CD14-positive monocyte (primary cell): ENCODE results near the gene TNPO1. TPM values are rescaled to one million over a fixed set of nuclear protein-coding genes. Genes with fewer than 3 reads are reported as not detected.

Experiments
- DNase-seq, 3 donors: peaks; one replicate each; pipeline ENCODE4 v3.0.0-alpha.2; 2011 to 2022
- H2AFZ ChIP-seq: 2 replicates; pipeline ENCODE4 v1.6.0; 2012; ENCODE audit warnings: mild to moderate bottlenecking, low read depth, low read length, inconsistent platforms; ENCODE audit not compliant: insufficient read depth, poor library complexity, severe bottlenecking
- H3K27ac ChIP-seq, 2 donors: 1 replicate in 1 of 2; 2 replicates in 1 of 2; pipeline ENCODE4 v1.5.1; 2012 to 2013; ENCODE audit warnings: low read length in 2 of 2, control low read depth in 1 of 2, inconsistent platforms in 1 of 2, low read depth in 1 of 2, mild to moderate bottlenecking in 1 of 2
- H3K27me3 ChIP-seq, 2 donors: one replicate each; pipeline versions ENCODE4 v1.6.0 to v1.6.1; 2011 to 2013; ENCODE audit warnings: low read length in 2 of 2; ENCODE audit not compliant: control insufficient read depth in 2 of 2, insufficient read depth in 2 of 2
- H3K36me3 ChIP-seq, 2 donors: replicated peaks in 1 of 2; 1 replicate in 1 of 2; 2 replicates in 1 of 2; pipeline versions ENCODE4 v1.5.1 to v1.6.1; 2012 to 2013; ENCODE audit warnings: low read length in 2 of 2, control low read depth in 1 of 2, inconsistent platforms in 1 of 2, mild to moderate bottlenecking in 1 of 2; ENCODE audit not compliant: insufficient read depth in 2 of 2, control insufficient read depth in 1 of 2
- H3K4me1 ChIP-seq, 2 donors: 1 replicate in 1 of 2; 2 replicates in 1 of 2; pipeline versions ENCODE4 v1.5.1 to v1.6.1; 2012 to 2013; ENCODE audit warnings: low read length in 2 of 2, control low read depth in 1 of 2, inconsistent platforms in 1 of 2, mild to moderate bottlenecking in 1 of 2, moderate library complexity in 1 of 2; ENCODE audit not compliant: insufficient read depth in 2 of 2, control insufficient read depth in 1 of 2
- H3K4me2 ChIP-seq: replicated peaks from 2 replicates; pipeline ENCODE3; 2012; ENCODE audit warnings: low read length, moderate library complexity, mild to moderate bottlenecking; ENCODE audit not compliant: poor library complexity, severe bottlenecking; ENCODE audit errors: extremely low read depth
- H3K4me3 ChIP-seq, 3 experiments: fragments of 200-600 bp in 1 of 3; sonication (generic) in 1 of 3; replicated peaks in 1 of 3; 1 replicate in 2 of 3; 2 replicates in 1 of 3; pipeline ENCODE4 v1.5.1; 2011 to 2013; ENCODE audit warnings: low read length in 3 of 3, mild to moderate bottlenecking in 3 of 3, control low read depth in 2 of 3, low read depth in 2 of 3, inconsistent platforms in 1 of 3, moderate library complexity in 1 of 3
- H3K79me2 ChIP-seq: 2 replicates; pipeline ENCODE4 v1.6.0; 2012; ENCODE audit warnings: mild to moderate bottlenecking, control low read depth, inconsistent platforms, low read length, moderate library complexity; ENCODE audit not compliant: insufficient read depth
- H3K9ac ChIP-seq: 2 replicates; pipeline ENCODE4 v1.6.0; 2017; ENCODE audit warnings: low read length, mild to moderate bottlenecking; ENCODE audit not compliant: insufficient read depth, poor library complexity, severe bottlenecking
- H3K9me3 ChIP-seq, 2 donors: replicated peaks in 1 of 2; 1 replicate in 1 of 2; 2 replicates in 1 of 2; pipeline versions ENCODE4 v1.5.1 to v1.6.1; 2012 to 2013; ENCODE audit warnings: low read length in 2 of 2, control low read depth in 1 of 2; ENCODE audit not compliant: control insufficient read depth in 1 of 2, insufficient read depth in 1 of 2
- H4K20me1 ChIP-seq: 2 replicates; pipeline ENCODE4 v1.6.0; 2012; ENCODE audit warnings: mild to moderate bottlenecking, low read length, control low read depth, moderate library complexity; ENCODE audit not compliant: insufficient read depth
- H3K27ac Mint-ChIP-seq, 7 donors: one replicate each; pipeline ENCODE4 v1.8.0; 2020; ENCODE audit warnings: mild to moderate bottlenecking in 7 of 7, mixed read lengths in 7 of 7, moderate library complexity in 6 of 7, inconsistent platforms in 2 of 7
- H3K27me3 Mint-ChIP-seq, 3 donors: one replicate each; pipeline ENCODE4 v1.8.0; 2021 to 2022; ENCODE audit warnings: low read depth in 3 of 3, mild to moderate bottlenecking in 3 of 3, mixed read lengths in 3 of 3, moderate library complexity in 3 of 3, inconsistent platforms in 1 of 3
- H3K36me3 Mint-ChIP-seq, 2 donors: one replicate each; pipeline ENCODE4 v1.8.0; 2020; ENCODE audit warnings: mixed read lengths in 2 of 2, inconsistent platforms in 1 of 2, mild to moderate bottlenecking in 1 of 2
- H3K4me1 Mint-ChIP-seq: one replicate; pipeline ENCODE4 v1.8.0; 2020; ENCODE audit warnings: mild to moderate bottlenecking, mixed read lengths
- H3K4me3 Mint-ChIP-seq, 2 donors: one replicate each; pipeline ENCODE4 v1.8.0; 2020; ENCODE audit warnings: mild to moderate bottlenecking in 2 of 2, mixed read lengths in 2 of 2, moderate library complexity in 1 of 2
- H3K9me3 Mint-ChIP-seq, 7 donors: one replicate each; pipeline ENCODE4 v1.8.0; 2020 to 2022; ENCODE audit warnings: mixed read lengths in 7 of 7, mild to moderate bottlenecking in 6 of 7, moderate library complexity in 6 of 7, inconsistent platforms in 2 of 7
- WGBS: methylation state at CpG from one replicate; pipeline ENCODE4 v1.1.5; 2013; ENCODE audit warnings: missing lambda C conversion rate; ENCODE audit not compliant: insufficient coverage; 5-methylcytosine and 5-hydroxymethylcytosine counted together
- intact Hi-C, 2 donors: fragments of 100-400 bp; cut with micrococcal nuclease; formaldehyde crosslinking; loops; one replicate each; pipeline versions ENCODE4 v1.15.0 to v1.15.1; 2023
- polyA plus RNA-seq, 3 donors: library from polyadenylated mRNA; depleted of rRNA in 1 of 3; unstranded in 2 of 3; stranded (reverse) in 1 of 3; fragments of 300-500 nt in 2 of 3; fragments of >200 nt in 1 of 3; fragmentation: Illumina TruSeq in 2 of 3; gene quantifications; 1 replicate in 2 of 3; 2 replicates in 1 of 3; pipeline ENCODE4 v1.2.3, GENCODE V29; 2012 to 2021
- TF ChIP-seq, protein P1 (sequence below): fragments of 200-600 bp; IDR thresholded peaks from one replicate; pipeline ENCODE4 v1.8.0; 2022; ENCODE audit warnings: antibody characterized with exemption, mild to moderate bottlenecking

The TNPO1 gene
- polyA plus RNA-seq, 3 donors: 9.3 to 28.1 (median 26.3) TPM

DNA sequence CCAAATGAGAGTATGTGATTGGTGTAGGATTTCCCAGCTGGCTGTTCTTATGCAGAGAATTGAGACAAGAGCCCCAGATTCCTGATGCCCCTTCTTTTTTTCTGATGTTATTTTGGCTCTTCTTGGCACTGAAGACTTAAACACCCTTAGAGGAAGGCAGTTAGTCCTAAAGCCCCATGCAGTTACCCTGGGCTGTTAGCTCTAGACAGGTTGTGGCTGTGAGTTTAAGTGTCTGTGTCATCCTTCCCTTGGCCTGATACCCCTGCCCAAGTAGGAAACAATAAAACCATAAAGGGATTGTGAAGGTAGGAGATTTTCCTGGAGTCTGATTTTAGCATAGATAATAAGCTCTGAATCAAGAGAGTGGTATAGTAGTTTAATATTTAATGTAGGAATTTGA, 13.2 kb downstream of the TNPO1 start:
- Histone ChIP-seq H3K27me3 (no peaks in the 10 kb centered on the region), H2AFZ (no peak overlapping the region), H4K20me1 (peaks cover 26% of the 10 kb centered on the region), H3K79me2 (peaks cover 5% of the 10 kb centered on the region), H3K27ac (no peak overlapping the region), H3K9ac (no peak overlapping the region), H3K36me3 (no peaks in the 10 kb centered on the region), H3K9me3 (no peaks in the 10 kb centered on the region), H3K4me3 (no peak overlapping the region), H3K4me2 (no peak overlapping the region), H3K4me1 (peaks cover under 1% of the 10 kb centered on the region in 2 donors)
- no peak for DNase-seq
- Mint-ChIP-seq H3K9me3 (no peaks in the 10 kb centered on the region), H3K27ac (no peak overlapping the region), H3K27me3 (no peaks in the 10 kb centered on the region), H3K36me3 (no peaks in the 10 kb centered on the region), H3K4me3 (no peak overlapping the region), H3K4me1 (peaks cover under 1% of the 10 kb centered on the region)
- intact Hi-C loops: no loop called here
- TF ChIP-seq, protein P1, sequence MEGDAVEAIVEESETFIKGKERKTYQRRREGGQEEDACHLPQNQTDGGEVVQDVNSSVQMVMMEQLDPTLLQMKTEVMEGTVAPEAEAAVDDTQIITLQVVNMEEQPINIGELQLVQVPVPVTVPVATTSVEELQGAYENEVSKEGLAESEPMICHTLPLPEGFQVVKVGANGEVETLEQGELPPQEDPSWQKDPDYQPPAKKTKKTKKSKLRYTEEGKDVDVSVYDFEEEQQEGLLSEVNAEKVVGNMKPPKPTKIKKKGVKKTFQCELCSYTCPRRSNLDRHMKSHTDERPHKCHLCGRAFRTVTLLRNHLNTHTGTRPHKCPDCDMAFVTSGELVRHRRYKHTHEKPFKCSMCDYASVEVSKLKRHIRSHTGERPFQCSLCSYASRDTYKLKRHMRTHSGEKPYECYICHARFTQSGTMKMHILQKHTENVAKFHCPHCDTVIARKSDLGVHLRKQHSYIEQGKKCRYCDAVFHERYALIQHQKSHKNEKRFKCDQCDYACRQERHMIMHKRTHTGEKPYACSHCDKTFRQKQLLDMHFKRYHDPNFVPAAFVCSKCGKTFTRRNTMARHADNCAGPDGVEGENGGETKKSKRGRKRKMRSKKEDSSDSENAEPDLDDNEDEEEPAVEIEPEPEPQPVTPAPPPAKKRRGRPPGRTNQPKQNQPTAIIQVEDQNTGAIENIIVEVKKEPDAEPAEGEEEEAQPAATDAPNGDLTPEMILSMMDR: no peak

DNA sequence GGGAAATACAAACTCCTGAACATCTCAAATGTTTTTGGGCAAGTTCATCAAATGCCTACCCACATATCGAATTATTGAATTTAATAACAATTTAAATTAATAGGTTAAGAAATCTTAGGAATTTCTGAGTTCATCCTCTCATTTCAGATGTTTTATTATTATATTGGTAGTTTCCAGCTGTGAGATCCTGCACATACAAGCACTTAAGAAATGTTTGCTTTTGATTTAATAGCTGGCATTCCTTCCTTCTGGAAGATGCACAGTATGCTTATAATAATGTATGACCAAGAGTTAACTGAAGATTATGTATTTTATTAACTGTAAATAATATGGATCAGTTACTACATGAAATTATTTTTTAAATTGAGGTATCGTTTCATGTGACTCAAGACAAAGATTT, 13.9 kb downstream of the TNPO1 start:
- TF ChIP-seq, protein P1: no peak
- no peak for DNase-seq
- Histone ChIP-seq H3K79me2 (peaks cover 12% of the 10 kb centered on the region), H3K36me3 (no peaks in the 10 kb centered on the region), H3K27me3 (no peaks in the 10 kb centered on the region), H4K20me1 (peaks cover 29% of the 10 kb centered on the region), H3K27ac (no peak overlapping the region), H3K9ac (no peak overlapping the region), H3K9me3 (no peaks in the 10 kb centered on the region), H3K4me2 (no peak overlapping the region), H2AFZ (no peak overlapping the region), H3K4me1 (peaks cover 5 to 7% of the 10 kb centered on the region in 2 donors), H3K4me3 (no peak overlapping the region)
- no peaks in the 10 kb centered on the region for H3K36me3 Mint-ChIP-seq
- no peak overlapping the region for H3K27ac Mint-ChIP-seq
- no peaks in the 10 kb centered on the region for H3K27me3 Mint-ChIP-seq
- intact Hi-C loops: no loop called here
- no peaks in the 10 kb centered on the region for H3K9me3 Mint-ChIP-seq
- no CpG with 5 or more reads among the region's 2 CpGs for WGBS
- no peak overlapping the region for H3K4me3 Mint-ChIP-seq
- peaks cover 7% of the 10 kb centered on the region for H3K4me1 Mint-ChIP-seq
